ENCODE data around the gene ANO2. TPM values are rescaled to one million over a fixed set of nuclear protein-coding genes. Genes with fewer than 3 reads are reported as not detected.

Gene ANO2
- total RNA-seq, 1 experiment from 2014 or later: 2.9 TPM

DNA sequence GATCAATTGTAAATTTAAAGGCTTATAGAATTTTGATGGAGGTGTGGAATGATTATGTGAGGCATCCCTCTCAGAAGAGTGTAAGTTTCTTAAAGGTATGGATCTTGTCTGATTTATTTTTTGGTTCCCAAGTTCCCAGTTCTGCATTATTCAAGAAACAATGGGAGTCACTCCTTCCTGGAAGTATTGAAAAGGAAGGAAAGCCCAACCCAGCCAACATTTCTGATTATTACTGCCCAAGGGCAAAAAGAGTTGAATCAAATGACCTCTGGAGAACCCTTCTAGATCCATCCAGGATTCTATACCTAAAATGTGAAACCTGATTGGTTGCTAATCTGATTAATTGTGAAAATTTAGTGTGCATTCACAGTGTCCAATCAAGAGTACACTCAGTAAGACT is 166.2 kb downstream of the ANO2 start:
- DNase-seq (ENCODE audit: low read depth): no peak

- DNase-seq (ENCODE audit: low read depth): no peak
These were observed 167.6 kb downstream of the ANO2 start for GRCh38 chr12:5777451-5777850.

DNA sequence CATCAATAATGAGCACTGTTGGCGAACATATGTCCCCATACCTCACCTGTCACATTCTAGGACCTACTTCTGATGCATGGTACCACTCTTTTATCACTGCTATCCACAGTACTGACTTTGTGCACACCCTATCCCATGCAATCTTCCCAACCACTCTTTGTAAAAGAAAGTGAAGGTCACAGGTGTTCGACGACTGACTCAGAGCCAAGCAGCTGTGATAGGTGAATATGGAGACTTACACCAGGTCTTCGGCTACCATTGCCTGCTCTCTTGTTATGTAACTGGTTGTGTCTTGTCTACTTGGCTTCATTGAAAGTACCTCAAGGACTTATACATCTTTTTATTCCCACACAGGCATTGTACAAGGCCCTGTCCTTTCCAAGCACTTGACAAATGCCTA is 169.0 kb downstream of the ANO2 start:
- no peak for DNase-seq (ENCODE audit: low read depth)

- no peak for DNase-seq (ENCODE audit: low read depth)
These were observed 171.5 kb downstream of the ANO2 start for GRCh38 chr12:5773550-5773949.

- DNase-seq (ENCODE audit: low read depth): no peak
These were observed 173.3 kb downstream of the ANO2 start for GRCh38 chr12:5771756-5772155.

DNA sequence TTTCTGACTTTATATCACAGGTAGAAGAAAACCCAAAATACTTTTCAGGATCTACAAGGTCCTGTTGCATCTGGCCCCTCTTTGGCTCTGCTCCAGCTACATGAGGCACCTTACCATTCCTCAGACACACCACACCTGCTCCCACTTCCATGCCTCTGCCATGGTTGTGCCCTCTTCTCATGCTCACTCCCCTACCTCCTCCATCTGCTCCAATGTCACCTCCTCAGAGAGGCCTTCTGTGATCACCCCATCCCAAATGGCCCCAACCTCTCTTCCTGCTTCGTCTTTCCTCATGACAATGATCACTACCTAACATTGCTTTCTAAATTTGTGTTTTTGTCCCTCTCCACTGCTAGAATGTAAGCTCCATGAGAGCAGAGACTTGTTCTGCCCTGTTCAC is 174.3 kb downstream of the ANO2 start:
- DNase-seq (ENCODE audit: low read depth): no peak

DNA sequence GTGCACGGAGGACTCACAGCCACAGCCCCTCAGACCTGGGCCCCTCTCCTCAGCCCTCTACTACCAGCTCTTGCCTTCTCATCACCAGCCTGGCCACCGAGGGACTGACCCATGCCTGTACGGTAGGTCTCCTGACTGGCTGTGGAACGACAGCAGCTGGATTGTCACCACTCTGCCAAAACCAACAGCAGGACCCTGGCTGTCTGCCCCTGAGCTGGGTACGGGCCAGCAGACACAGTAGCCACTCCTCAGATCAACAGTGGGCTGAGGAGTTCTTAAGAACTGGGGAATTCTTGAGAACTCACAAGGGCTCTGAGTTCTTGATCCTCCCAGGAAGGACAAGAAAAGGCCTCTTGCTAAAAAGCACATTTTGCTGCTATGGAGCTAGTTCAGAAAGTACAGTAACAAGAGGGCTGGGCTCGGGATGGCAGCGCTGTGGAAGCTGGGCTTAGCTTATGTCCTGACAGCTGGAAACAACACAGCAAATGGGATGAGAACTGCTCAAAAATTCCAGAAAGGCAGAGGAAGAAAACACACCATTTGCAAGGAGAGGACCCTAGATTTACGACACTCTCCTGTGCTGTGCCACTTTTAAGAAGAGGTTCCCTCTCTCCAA is 176.4 kb downstream of the ANO2 start:
- no peak for DNase-seq (ENCODE audit: low read depth)

- no peak for DNase-seq (ENCODE audit: low read depth)
These were observed 176.9 kb downstream of the ANO2 start for GRCh38 chr12:5768171-5768570.

DNA sequence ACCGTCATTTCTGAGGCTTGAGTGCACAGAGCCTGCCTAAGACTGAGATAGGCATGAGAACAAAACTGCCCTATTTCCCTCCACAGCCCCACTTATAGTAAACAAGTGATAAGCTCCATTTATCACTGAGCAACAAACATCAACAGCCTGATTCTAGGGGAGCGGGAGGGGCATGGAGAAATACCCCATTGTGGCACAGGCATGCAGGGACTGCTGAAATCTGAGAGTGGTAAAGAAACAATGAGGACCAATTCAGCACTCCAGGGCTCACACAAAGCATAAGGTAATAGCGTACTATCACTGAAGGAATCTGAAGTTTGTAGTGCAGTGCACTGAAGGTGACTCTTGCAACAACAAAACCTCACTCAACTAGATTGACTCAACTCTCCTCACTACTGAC is 186.7 kb downstream of the ANO2 start:
- no peak for DNase-seq (ENCODE audit: low read depth)

DNA sequence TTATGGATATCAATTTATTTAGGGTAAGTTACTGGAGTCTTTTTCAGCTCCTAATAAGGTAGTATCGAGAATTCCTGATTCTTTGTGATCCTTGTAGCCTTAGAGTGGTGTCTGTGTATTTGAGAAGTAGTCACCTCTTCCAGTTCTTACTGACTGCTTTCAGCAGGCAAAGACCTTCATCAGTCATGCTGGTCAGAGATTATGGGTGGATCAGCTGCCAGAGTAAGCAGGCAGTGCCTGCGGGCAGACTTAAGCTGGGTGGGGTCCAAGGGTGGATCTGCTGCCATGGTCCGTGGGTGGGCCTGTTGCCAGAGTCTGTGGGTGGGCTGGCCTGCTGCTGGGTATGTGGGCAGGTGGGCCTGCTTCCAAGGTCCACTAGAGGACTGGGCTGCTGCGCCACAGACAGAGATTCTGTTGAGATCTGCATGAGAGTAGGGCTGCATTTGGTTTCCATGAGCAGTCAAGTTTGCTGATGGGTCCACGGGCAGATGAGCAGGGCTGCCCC is 188.7 kb downstream of the ANO2 start:
- DNase-seq (ENCODE audit: low read depth): no peak

- DNase-seq (ENCODE audit: low read depth): peak; percentile 45
These were observed 197.0 kb downstream of the ANO2 start for GRCh38 chr12:5748027-5748426.

DNA sequence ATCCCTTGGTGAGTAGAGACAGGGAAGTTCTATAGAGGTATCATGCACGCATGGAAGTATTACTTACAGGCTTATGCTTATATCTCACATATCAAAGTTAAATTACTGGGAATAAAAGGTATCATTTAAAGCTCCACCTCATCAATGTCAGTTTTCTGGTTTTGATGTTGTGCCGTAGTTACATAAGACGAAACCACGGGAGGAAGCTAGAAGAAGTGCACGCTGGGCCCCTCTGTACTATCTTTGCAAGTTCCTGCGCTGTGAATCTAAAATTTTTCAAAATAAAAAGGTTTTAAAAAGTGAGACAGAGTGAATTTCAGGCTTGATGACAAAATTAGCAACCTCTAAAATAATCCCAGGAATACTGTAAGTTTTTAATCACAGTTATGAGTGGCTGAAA is 198.1 kb downstream of the ANO2 start:
- no peak for DNase-seq (ENCODE audit: low read depth)

GRCh38 chr12:5746036-5746908 is 198.8 kb downstream of the ANO2 start:
- no peak for DNase-seq (ENCODE audit: low read depth)

- peak; percentile 59 for DNase-seq (ENCODE audit: low read depth)
These were observed 199.7 kb downstream of the ANO2 start for GRCh38 chr12:5745251-5745888.

DNA sequence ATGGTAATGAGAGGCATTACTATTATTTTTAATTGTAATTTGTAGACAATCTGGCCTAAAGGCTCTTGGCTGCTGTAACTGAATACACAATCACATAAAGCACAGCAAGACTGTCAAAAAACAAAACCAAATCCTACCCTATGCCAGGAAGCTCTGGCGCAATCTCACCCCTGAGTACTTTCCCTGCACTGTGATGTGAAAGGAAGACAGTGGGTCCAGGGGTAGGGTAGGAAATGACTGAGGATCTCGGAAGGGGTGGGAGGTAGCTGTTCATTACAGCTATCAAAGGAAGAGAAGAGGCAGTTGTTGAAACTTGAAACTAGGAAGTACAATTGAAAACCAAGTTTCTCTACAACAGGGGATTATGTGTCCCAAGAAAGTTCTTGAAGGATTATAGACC is 202.8 kb downstream of the ANO2 start:
- DNase-seq (ENCODE audit: low read depth): no peak

DNA sequence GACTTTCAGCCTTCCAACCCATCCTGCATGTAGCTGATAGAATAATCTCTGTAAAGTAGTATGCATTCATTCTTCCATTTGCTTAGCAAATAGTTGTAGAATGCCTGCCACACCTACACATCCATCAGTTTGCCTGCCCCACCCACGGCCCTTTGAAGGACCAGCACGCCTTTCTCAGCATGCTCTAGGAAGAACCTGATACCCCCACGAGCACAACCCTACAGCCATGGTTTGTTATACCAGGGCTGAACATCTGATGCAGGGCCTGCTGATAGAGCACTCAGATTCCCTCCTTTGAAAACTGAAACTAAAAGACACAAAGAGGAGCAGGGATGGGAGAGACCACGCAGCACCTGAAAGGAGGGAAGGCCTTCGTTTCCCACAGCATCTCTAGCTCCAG is 205.1 kb downstream of the ANO2 start:
- DNase-seq (ENCODE audit: low read depth): no peak

DNA sequence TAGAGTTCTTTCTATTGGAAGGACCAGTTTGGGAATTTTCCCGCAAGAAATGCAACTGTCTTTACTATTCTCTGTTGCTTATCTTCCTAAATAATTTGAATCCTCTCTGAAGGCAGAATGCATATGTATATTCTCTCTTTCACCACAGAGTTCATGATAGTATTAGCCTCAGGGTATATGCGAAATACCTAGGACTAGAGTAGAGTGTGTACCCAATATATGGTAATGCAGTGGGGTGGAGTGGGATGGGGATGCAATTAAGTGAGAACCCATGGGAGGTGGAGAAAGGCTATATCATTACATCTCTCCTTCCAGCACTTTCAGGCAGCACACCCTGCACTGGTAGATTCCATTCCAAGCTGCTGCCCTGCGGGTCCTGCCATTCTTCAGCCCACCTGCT is 207.3 kb downstream of the ANO2 start:
- no peak for DNase-seq (ENCODE audit: low read depth)

DNA sequence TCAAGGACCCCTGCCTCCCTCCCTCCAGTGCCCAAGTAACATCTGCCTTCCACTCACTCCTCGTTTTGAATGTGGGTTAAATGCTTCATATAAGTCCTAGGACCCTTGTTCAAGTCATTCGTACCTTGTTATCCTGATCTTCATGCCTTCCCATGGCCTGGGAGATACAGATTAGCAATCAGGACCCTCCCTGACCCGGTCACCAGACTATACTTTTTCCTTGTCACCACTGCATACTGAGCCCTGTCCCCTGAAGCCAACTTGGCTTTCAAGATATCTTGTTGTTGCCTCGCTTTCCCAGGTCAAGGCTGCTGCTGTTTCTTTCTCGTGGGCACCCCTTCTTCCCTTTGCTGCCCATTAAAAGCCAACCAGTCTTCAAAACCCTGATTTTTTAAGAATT is 208.5 kb downstream of the ANO2 start:
- no peak for DNase-seq (ENCODE audit: low read depth)

GRCh38 chr12:5736016-5736415 is 209.0 kb downstream of the ANO2 start:
- no peak for DNase-seq (ENCODE audit: low read depth)

DNA sequence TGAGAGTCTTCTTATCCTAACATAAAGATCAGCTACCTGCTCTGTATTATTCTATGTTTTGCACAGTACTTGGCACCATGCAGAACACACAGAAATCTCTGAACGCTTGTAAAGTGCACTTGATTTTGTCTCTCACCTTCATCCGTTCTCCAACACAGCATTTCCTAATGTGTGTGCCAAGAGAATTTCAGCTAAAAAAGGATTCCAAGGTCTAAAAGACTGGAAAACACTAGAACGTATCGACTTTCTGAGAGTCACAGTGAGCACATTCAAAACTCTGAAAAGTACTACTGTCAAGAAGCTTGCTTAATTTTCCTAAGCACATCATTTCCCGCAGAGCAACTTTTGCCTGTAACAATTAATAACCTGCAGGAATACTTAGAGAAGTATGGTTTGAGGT is 211.1 kb downstream of the ANO2 start:
- no peak for DNase-seq (ENCODE audit: low read depth)

DNA sequence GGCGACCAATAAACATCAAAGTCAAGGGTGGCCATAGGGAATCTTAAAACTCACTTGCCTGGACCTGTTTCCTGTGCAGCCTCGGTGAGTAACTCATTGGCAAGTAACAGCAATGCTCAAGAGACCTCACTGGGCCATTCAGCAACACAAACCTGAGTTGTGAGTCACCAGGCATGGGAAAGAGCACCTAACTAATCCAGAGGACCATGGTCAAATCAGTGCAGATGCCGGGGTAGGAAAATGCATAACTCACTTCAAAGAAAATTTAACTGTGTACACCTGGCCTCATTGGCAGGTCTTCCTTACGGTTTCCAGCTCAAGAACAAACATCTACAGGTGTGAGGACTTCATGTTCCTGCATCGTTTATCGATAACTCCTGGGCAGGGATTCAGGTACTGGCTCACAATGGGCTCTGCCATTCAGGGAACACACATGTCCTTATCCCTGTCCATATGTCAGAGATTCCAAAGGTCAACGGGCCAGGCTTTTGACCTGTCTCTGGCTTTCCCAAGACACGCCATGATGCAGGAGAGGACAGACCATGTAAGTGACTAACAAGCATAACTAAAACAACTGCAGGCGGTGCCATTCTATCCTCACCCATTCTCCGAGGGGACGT is 211.8 kb downstream of the ANO2 start:
- DNase-seq (ENCODE audit: low read depth): peak; percentile 27

DNA sequence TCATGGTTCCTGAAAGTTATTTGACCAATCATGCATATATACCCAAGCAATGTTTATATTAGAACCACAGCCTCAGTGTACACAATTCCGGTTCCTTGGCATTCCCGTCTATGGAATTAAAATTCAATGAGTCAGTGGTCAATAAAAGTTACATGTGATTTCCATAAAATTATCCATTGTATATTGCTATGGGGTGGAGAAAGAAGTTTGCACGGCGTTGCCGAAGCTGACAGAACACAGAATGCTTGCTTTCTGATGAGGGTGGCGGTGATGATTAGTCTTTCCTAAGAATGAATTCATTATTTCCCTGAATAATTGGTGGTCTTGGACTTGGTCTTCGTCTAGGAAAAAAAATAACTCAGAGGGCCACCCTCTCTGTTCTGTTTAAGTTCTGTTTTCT is 214.1 kb downstream of the ANO2 start:
- DNase-seq (ENCODE audit: low read depth): no peak

Data from RPMI7951 (cell line).